Activated CD4-positive, alpha-beta T cell treated with anti-CD3 and anti-CD28 coated beads for 24 hours (primary cell): ENCODE measurements around the gene KLRD1.
"Not testable (repeated sequence)": the region's sequence is repeated elsewhere in the genome, so short reads cannot be mapped to it uniquely, and the experiment has no call there.

Experiments
- DNase-seq, 2 donors: peaks; one replicate each; pipeline ENCODE4 v3.0.0-alpha.2; 2020; ENCODE audit warnings: low read depth in 2 of 2

Gene KLRD1

DNA sequence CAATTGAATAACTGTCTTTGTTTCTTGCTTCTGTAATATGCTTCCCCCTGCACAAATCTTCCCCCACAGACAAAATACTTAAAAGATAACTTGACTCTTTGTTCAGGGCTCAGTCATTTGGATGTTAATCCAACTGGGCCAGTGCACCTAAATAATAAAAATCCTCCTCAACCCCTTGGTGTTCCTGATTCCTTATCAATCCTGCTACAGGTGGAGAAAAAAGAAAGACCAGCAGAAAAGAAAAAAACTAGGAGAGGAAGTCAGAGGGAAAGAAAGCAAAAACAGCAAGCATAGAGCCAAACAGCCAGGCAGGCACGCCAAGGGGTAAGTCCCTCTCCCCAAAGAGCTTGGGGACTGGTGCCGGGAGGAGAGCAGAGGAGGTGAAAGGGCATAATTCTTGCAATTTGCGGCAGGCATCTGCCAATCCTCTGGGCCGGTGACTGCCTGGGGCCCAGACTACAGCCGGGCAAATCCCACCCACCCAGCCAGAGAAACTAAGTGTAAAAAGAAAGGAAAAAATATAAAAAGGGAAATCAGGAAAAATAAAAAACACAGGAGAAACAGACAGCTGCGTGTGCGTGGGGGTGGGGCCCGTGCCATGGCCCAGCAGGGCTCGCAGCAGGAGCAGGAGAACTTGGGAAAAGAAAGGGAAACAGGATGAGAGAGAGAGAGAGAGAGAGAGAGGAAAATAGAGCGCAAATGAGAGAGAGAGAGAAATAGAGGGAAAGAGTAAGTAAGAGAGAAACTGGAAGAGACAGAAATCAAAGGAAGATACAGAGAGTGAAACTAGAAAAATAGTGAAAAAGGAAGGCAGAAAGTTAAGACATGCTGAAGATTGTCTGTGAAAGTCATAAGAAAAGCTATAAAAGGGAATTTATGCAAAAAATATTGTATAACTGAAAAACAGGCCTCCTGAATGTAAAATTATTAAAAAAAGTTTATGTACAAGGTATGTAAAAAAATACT, 60.8 kb downstream of the KLRD1 start:
- no peak for DNase-seq

DNA sequence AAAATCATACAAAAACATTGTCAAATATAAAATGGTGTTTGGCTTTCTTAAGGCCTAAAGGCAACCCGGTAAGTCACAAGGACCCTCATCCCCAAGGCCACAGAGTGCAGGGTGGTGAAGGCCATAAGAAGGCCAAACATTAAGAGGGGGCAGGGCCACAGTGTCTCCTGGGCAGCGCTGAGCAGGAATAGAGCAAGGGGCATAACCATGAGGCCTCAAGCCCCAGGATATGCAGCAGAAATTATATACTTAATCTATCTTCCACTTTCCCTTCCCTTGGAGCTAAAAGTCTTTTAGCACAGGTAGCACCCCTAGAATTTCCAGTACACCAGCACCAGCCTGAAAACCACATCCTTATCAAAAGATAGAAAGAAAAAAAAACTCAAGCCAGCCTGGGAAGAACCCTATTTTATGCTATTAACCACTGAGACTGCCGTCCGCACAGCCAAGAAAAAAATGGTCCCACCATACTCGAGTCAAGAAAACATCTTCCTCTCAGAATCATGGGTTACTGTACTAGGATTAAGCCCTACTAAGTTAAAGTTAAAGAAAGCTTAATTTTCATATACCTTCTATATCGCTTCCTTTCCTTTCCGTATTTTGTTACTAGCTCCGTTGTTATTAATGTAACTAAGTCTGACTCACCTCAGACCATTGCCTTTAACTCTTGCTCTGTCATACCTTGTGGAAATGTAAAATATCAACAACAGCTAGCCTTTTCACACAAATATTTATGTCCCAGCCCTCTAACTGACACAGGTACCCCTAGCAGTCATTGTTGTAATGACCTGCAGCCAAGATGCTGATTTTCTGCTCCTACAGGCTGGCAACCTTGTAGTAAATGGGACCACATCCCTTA, 62.1 kb downstream of the KLRD1 start:
- DNase-seq = no peak

DNA sequence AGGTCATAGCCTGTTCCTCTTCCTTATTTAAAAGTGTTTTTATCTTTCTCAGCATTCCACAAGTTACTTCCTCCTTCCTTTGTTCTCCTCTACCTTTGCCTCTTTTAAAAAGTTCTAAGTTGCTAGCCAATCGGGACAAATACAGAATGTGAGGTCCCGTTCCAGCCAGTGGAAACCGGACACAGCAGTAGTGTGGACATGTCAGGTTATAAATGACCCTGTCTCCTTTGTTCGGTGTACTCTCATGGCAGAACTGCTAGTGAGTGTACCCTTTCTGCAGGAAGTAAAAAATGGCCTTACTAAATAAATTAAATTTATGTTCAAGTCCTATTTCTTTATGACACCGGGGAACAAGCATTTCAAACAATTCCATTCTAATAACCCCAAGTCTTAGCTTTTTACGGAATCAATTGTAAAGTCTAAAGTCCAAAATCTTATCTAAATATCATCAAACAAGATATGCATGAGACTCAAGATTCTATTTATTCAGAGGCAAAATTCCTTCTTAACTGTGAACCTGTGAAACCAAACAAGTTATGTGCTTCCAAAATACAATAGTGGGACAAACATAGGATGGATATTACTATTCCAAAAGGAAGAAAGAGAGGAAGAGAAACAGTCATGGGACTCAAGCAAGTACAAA, 64.3 kb downstream of the KLRD1 start:
- DNase-seq = not testable (repeated sequence)

DNA sequence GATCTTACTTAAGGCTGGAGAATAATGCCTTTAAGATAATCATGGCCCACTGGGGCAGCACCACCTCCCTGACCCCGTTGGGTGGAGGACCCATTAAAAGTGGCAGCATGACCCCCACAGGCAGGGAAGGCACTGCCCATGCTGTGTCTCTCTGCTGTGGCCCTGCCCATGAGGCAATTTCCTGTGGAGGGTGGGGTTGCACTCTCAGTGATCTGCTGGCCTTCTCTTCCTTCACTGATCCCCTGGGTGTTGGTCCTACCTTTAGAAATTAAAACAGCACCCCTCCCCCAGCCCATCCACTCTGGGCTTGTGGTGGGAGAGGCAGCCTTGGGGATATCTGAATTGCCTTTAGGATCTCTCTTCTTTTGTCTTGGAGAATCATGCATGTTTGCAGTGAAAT, 64.9 kb downstream of the KLRD1 start:
- DNase-seq = no peak

DNA sequence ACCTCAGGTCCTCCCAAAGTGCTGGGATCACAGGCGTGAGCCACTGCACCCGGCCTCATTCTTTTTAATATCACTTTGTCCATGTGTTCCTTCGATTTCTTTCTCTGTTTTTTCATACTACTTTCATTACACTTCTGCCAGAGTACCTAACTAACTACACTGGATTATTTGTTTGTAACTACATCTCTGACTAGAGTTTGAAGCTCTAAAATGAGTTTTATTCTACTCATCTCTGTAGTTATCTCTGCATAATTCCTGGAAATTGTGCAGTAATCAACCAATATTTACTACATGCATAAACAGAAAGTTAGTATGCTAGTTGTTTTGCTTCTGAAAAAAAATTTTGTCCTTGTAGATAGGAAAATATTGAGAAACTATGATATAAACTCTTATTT, 67.0 kb downstream of the KLRD1 start:
- DNase-seq = no peak

DNA sequence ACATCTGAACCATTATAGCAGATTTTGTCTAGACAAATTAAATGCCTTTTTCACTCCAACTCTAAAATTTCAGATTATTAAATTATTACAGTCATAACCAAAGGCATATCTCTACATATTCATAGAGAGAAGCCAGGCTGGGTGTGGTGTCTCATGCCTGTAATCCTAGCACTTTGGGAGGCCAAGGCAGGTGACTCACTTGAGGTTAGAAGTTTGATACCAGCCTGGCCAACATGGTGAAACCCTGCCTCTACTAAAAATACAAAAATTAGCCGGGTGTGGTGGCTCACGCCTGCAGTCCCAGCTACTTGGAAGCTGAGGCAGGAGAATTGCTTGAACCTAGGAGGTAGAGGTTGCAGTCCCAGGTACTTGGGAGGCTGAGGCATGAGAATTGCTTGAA, 71.1 kb downstream of the KLRD1 start:
- DNase-seq = not testable (repeated sequence)
